Erythroblast (primary cell): Measurements from ENCODE around the gene FBRS.

Source experiments
- GATA1 ChIP-seq: IDR thresholded peaks from 2 replicates; pipeline ENCODE4 v1.6.1; 2011; ENCODE audit warnings: low read depth, mild to moderate bottlenecking, control low read depth, low read length, moderate library complexity
- POLR2A ChIP-seq: IDR thresholded peaks from 2 replicates; pipeline ENCODE4 v1.6.1; 2011; ENCODE audit warnings: mild to moderate bottlenecking, low read length

- TF ChIP-seq POLR2A: no peak
- no peak for TF ChIP-seq GATA1
These were observed 47.8 kb downstream of the FBRS start for GRCh38 chr16:30706046-30706445.
